Sigmoid colon (tissue), 7 donors: ENCODE measurements around the gene NOTCH3. TPM values are rescaled to one million over a fixed set of nuclear protein-coding genes. Genes with fewer than 3 reads are reported as not detected.

Experiments used
- DNase-seq: peaks from one replicate; pipeline ENCODE4 v3.0.0-alpha.2; 2019
- H3K27ac ChIP-seq, 4 donors: fragments of 200-600 bp; sonication (generic); one replicate each; pipeline ENCODE4 v1.5.1; 2016 to 2019; ENCODE audit warnings: mild to moderate bottlenecking in 1 of 4
- H3K27me3 ChIP-seq, 3 donors: fragments of 200-600 bp; sonication (generic); one replicate each; pipeline ENCODE4 v1.5.1; 2019; ENCODE audit warnings: mild to moderate bottlenecking in 1 of 3
- H3K36me3 ChIP-seq, 4 donors: fragments of 200-600 bp; sonication (generic); one replicate each; pipeline ENCODE4 v1.5.1; 2016 to 2019
- H3K4me1 ChIP-seq, 4 donors: fragments of 200-600 bp; sonication (generic); one replicate each; pipeline ENCODE4 v1.5.1; 2017 to 2019
- H3K4me3 ChIP-seq, 4 donors: fragments of 200-600 bp; sonication (generic); one replicate each; pipeline ENCODE4 v1.5.1; 2017 to 2019; ENCODE audit warnings: mild to moderate bottlenecking in 2 of 4, moderate library complexity in 1 of 4
- H3K9me3 ChIP-seq, 4 donors: fragments of 200-600 bp in 3 of 4; sonication (generic) in 3 of 4; one replicate each; pipeline versions ENCODE4 v1.5.1 to v1.6.1; 2013 to 2019
- EP300 ChIP-seq, 4 donors: sonication (generic); formaldehyde crosslinking; IDR thresholded peaks; one replicate each; pipeline ENCODE4 v1.6.1; 2017; ENCODE audit warnings: antibody characterized with exemption in 4 of 4
- POLR2A ChIP-seq, 2 donors: fragments of 450-650 bp; IDR thresholded peaks; one replicate each; pipeline ENCODE4 v1.6.1; 2016; ENCODE audit warnings: antibody characterized with exemption in 2 of 2, mild to moderate bottlenecking in 2 of 2, moderate library complexity in 2 of 2
- POLR2AphosphoS5 ChIP-seq, 4 donors: sonication (generic); formaldehyde crosslinking; IDR thresholded peaks; one replicate each; pipeline ENCODE4 v1.6.1; 2017; ENCODE audit warnings: antibody characterized with exemption in 4 of 4
- WGBS, 2 donors: extraction: QIAGEN DNeasy Blood & Tissue Kit; methylation state at CpG; one replicate each; pipeline ENCODE4 v1.1.7; 2013; 5-methylcytosine and 5-hydroxymethylcytosine counted together
- intact Hi-C: fragments of 100-400 bp; cut with DNase I; formaldehyde crosslinking; loops from one replicate; pipeline ENCODE4 v1.15.1; 2023
- polyA plus RNA-seq, 3 donors: library from polyadenylated mRNA; stranded (reverse); fragments of 200-250 nt; gene quantifications; one replicate each; pipeline ENCODE4 v1.2.3, GENCODE V29; 2013
- total RNA-seq, 4 donors: library from RNA; depleted of rRNA; stranded (reverse); fragments of >200 nt; gene quantifications; one replicate each; pipeline ENCODE4 v1.1.0, GENCODE V29; 2016
- TF ChIP-seq, protein P1 (sequence below), 4 experiments: fragments of 450-650 bp in 3 of 4; fragments of 200-600 bp in 1 of 4; IDR thresholded peaks; one replicate each; pipeline ENCODE4 v1.5.1; 2016 to 2019; ENCODE audit warnings: antibody characterized with exemption in 4 of 4, mild to moderate bottlenecking in 3 of 4, moderate library complexity in 2 of 4
- donor health status: healthy with polysubstance abuse.
- donor health status: Bipolar disorder and iron deficiency.
- donor health status: healthy.

The NOTCH3 gene
- total and polyA plus RNA-seq, 7 donors, result under 0.01 to 15.0 (median 3.9) TPM

DNA sequence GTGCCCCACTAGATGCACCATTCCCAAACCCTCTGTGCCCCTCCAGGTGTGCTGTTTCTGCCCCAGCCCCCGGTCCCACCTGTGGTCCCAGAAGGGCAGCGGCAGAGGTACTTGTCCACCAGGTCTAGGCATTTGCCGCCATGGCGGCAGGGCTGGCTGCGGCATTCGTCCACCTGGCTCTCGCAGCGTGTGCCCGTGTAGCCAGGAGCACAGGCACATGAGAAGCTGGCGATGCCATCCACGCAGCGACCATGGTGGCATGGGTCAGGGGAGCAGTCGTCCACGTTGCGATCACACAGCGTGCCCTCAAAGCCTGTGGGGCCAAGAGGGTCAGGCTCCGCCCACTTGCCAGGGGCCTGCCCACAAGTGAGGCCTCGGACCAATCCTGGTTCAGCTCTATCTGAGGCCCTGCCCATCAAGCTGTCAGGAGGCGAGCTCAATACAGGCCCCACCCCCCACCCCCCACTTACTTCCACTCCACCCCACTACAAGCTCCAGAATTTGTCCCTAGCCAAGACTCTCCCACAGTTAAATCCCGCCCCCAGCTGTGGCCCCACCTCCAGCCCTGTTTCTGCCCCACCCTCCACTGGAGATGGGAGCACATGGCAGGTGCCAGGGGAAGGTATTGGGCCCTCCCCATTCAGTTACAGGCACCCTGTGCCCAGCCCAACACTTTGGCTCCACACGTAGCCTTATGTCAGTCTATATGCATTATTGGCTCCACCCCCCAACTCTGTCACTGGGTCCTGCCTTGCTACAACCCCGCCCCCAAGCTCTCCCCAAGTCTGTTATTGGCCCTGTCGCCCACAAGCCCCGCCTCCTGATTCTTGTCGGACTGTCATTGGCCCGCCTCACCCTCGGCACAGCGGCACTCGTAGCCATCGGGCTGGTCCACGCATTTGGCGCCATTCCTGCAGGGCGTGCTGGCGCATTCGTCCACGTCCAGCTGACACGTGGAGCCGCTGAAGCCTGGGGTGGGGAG lies 13.5 kb downstream of the NOTCH3 start:
- no peak for DNase-seq
- no peak for TF ChIP-seq POLR2AphosphoS5 (IDR thresholded peaks at IDR 0.05)
- TF ChIP-seq, protein P1, sequence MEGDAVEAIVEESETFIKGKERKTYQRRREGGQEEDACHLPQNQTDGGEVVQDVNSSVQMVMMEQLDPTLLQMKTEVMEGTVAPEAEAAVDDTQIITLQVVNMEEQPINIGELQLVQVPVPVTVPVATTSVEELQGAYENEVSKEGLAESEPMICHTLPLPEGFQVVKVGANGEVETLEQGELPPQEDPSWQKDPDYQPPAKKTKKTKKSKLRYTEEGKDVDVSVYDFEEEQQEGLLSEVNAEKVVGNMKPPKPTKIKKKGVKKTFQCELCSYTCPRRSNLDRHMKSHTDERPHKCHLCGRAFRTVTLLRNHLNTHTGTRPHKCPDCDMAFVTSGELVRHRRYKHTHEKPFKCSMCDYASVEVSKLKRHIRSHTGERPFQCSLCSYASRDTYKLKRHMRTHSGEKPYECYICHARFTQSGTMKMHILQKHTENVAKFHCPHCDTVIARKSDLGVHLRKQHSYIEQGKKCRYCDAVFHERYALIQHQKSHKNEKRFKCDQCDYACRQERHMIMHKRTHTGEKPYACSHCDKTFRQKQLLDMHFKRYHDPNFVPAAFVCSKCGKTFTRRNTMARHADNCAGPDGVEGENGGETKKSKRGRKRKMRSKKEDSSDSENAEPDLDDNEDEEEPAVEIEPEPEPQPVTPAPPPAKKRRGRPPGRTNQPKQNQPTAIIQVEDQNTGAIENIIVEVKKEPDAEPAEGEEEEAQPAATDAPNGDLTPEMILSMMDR (IDR thresholded peaks at IDR 0.05), result no peak
- TF ChIP-seq EP300 (IDR thresholded peaks at IDR 0.05), result no peak
- TF ChIP-seq POLR2A (IDR thresholded peaks at IDR 0.05), result no peak
- 93 to 95% methylated on average over 38 of the region's 38 CpGs for WGBS, 2 donors
- H3K36me3 ChIP-seq, result no peaks in the 10 kb centered on the region
- peaks cover 0 to 6% (median 0%) of the 10 kb centered on the region in 3 donors for H3K27me3 ChIP-seq
- intact Hi-C loops, result no loop called here
- no peaks in the 10 kb centered on the region for H3K9me3 ChIP-seq
- H3K4me1 ChIP-seq, result no peaks in the 10 kb centered on the region
- no peak overlapping the region for H3K4me3 ChIP-seq
- no peak overlapping the region for H3K27ac ChIP-seq

DNA sequence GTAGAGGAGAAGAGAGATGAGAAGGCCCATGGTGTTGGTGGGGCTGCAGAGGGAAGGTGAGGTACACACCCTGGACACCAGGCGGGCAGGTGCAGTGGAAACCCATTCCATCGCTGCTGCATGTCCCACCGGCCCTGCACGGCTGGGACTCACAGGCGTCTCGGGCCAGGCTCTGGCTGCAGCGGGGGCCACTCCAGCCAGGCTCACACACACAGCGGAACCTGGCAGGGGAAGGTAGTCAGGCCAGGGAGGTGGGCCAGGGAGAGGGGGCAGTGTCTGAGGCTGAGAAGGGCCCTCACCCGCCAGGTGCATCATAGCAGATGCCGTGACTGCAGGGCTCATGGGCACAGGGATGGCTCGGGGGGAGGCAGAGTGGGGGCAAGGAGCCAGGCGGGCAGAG lies 15.6 kb downstream of the NOTCH3 start:
- intact Hi-C loops, result no loop called here
- H3K9me3 ChIP-seq, result no peaks in the 10 kb centered on the region
- TF ChIP-seq POLR2AphosphoS5 (IDR thresholded peaks at IDR 0.05) (no peak), EP300 (IDR thresholded peaks at IDR 0.05) (no peak), POLR2A (IDR thresholded peaks at IDR 0.05) (no peak)
- TF ChIP-seq, protein P1 (IDR thresholded peaks at IDR 0.05), result no peak
- no peaks in the 10 kb centered on the region for H3K27me3 ChIP-seq
- H3K36me3 ChIP-seq, result no peaks in the 10 kb centered on the region
- H3K4me1 ChIP-seq, result no peaks in the 10 kb centered on the region
- no peak for DNase-seq
- no peak overlapping the region for H3K27ac ChIP-seq
- H3K4me3 ChIP-seq, result no peak overlapping the region
- WGBS, 2 donors, result 91 to 93% methylated on average over 12 of the region's 12 CpGs

DNA sequence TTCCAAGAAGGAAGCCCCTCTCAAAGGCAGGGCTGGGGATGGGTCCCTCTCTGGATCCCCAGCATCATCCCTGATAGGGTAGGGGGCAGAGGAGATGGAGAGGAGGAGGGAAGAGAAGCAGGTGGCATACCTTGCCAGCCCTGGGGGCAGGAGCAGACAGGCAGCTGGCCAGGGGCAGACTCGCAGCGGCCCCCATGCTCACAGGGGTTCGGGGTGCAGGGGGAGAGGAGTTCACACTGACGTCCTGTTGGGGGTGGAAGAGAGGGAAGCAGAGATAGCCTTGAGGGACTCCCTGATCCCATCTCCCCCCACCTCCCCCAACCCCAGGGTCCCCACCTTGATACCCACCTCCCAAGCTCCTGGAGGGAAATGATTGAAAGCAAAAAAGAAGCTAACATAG lies 16.0 kb downstream of the NOTCH3 start:
- TF ChIP-seq, protein P1 (IDR thresholded peaks at IDR 0.05), result no peak
- TF ChIP-seq EP300 (IDR thresholded peaks at IDR 0.05) (no peak), POLR2AphosphoS5 (IDR thresholded peaks at IDR 0.05) (no peak), POLR2A (IDR thresholded peaks at IDR 0.05) (no peak)
- 86% methylated on average over 4 of the region's 4 CpGs for WGBS, 2 donors
- Histone ChIP-seq H3K27me3 (no peaks in the 10 kb centered on the region), H3K27ac (no peak overlapping the region), H3K4me1 (no peaks in the 10 kb centered on the region), H3K9me3 (no peaks in the 10 kb centered on the region), H3K4me3 (no peak overlapping the region), H3K36me3 (no peaks in the 10 kb centered on the region)
- no peak for DNase-seq
- intact Hi-C loops, result no loop called here

DNA sequence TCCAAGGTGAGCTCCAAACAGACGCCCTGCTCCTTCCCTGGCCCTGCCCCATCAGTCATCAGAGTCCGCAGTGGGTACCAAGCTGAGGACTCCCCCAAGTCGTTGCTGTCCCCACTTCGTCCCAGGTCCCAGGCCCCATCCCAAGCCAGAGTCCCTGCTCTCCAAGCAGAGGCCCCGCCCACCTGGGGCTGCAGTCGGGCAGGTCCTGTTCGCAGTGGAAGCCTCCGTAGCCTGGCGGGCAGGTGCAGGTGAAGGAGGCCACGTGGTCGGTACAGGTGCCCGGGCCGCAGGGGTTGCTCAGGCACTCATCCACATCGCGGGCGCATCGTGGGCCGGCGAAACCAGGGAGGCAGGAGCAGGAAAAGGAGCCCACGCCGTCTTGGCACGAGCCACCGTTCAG lies 19.4 kb downstream of the NOTCH3 start:
- Histone ChIP-seq H3K27me3 (peaks cover 4 to 18% (median 10%) of the 10 kb centered on the region in 3 donors), H3K4me3 (no peak overlapping the region), H3K9me3 (no peaks in the 10 kb centered on the region), H3K4me1 (peaks cover 0 to 10% (median 8%) of the 10 kb centered on the region in 4 donors), H3K27ac (no peak overlapping the region), H3K36me3 (no peaks in the 10 kb centered on the region)
- no peak for DNase-seq
- TF ChIP-seq POLR2A (IDR thresholded peaks at IDR 0.05) (no peak), POLR2AphosphoS5 (IDR thresholded peaks at IDR 0.05) (no peak), EP300 (IDR thresholded peaks at IDR 0.05) (no peak)
- TF ChIP-seq, protein P1 (IDR thresholded peaks at IDR 0.05), result no peak
- intact Hi-C loops, result no loop called here
- 64 to 89% methylated on average over 23 of the region's 23 CpGs for WGBS, 2 donors
